ENCODE data around the gene ECEL1.
A peak's percentile ranks its signal among the peaks of the same experiment; 100 is the strongest.

The ECEL1 gene

GRCh38 chr2:232512602-232513001, 25.0 kb upstream of the ECEL1 start:
- Mint-ChIP-seq H3K27me3 (peaks cover 37% of the 10 kb centered on the region), H3K27ac (no peak overlapping the region), H3K36me3 (no peaks in the 10 kb centered on the region), H3K4me3 (no peak overlapping the region), H3K9me3 (peaks cover 3% of the 10 kb centered on the region), H3K4me1 (no peaks in the 10 kb centered on the region)
- ATAC-seq = no peak

GRCh38 chr2:232511336-232511890, 23.8 kb upstream of the ECEL1 start:
- peaks cover 30% of the 10 kb centered on the region for H3K27me3 Mint-ChIP-seq
- peaks cover 3% of the 10 kb centered on the region for H3K9me3 Mint-ChIP-seq
- no peak for ATAC-seq
- H3K4me1 Mint-ChIP-seq = no peaks in the 10 kb centered on the region
- H3K36me3 Mint-ChIP-seq = no peaks in the 10 kb centered on the region
- H3K27ac Mint-ChIP-seq = no peak overlapping the region
- no peak overlapping the region for H3K4me3 Mint-ChIP-seq

- H3K36me3 Mint-ChIP-seq = no peaks in the 10 kb centered on the region
- peaks cover 7% of the 10 kb centered on the region for H3K4me1 Mint-ChIP-seq
- no peak overlapping the region for H3K27ac Mint-ChIP-seq
- peaks cover 3% of the 10 kb centered on the region for H3K9me3 Mint-ChIP-seq
- no peak for ATAC-seq
- no peak overlapping the region for H3K4me3 Mint-ChIP-seq
- peaks cover 45% of the 10 kb centered on the region for H3K27me3 Mint-ChIP-seq
Observed at GRCh38 chr2:232508251-232508650, 20.6 kb upstream of the ECEL1 start.

GRCh38 chr2:232506709-232507108, 19.1 kb upstream of the ECEL1 start:
- Mint-ChIP-seq H3K9me3 (peaks cover 3% of the 10 kb centered on the region), H3K36me3 (no peaks in the 10 kb centered on the region), H3K27ac (no peak overlapping the region), H3K4me1 (peaks cover 15% of the 10 kb centered on the region), H3K4me3 (no peak overlapping the region), H3K27me3 (peaks cover 47% of the 10 kb centered on the region)
- no peak for ATAC-seq

- Mint-ChIP-seq H3K36me3 (no peaks in the 10 kb centered on the region), H3K4me3 (no peak overlapping the region), H3K27me3 (peaks cover 49% of the 10 kb centered on the region), H3K9me3 (peaks cover 3% of the 10 kb centered on the region), H3K27ac (no peak overlapping the region), H3K4me1 (peaks cover 15% of the 10 kb centered on the region)
- ATAC-seq = no peak
Observed at GRCh38 chr2:232505856-232506255, 18.2 kb upstream of the ECEL1 start.

- Mint-ChIP-seq H3K4me1 (peaks cover 15% of the 10 kb centered on the region), H3K27me3 (peaks cover 59% of the 10 kb centered on the region), H3K4me3 (no peak overlapping the region), H3K9me3 (no peaks in the 10 kb centered on the region), H3K27ac (no peak overlapping the region), H3K36me3 (no peaks in the 10 kb centered on the region)
- ATAC-seq = no peak
Observed at GRCh38 chr2:232504438-232504837, 16.8 kb upstream of the ECEL1 start.

- Mint-ChIP-seq H3K4me3 (peak overlapping the region; percentile 53), H3K36me3 (no peaks in the 10 kb centered on the region), H3K27ac (no peak overlapping the region), H3K4me1 (peaks cover 15% of the 10 kb centered on the region), H3K9me3 (no peaks in the 10 kb centered on the region), H3K27me3 (peaks cover 64% of the 10 kb centered on the region)
- no peak for ATAC-seq
Observed at GRCh38 chr2:232503809-232504323, 16.2 kb upstream of the ECEL1 start.

- Mint-ChIP-seq H3K27ac (peak overlapping the region; percentile 76), H3K27me3 (peaks cover 71% of the 10 kb centered on the region), H3K36me3 (no peaks in the 10 kb centered on the region), H3K4me1 (peaks cover 15% of the 10 kb centered on the region), H3K4me3 (peak overlapping the region; percentile 53), H3K9me3 (no peaks in the 10 kb centered on the region)
- ATAC-seq = peak; percentile 14
Observed at GRCh38 chr2:232502911-232503808, 15.5 kb upstream of the ECEL1 start.

- peaks cover 74% of the 10 kb centered on the region for H3K27me3 Mint-ChIP-seq
- no peaks in the 10 kb centered on the region for H3K36me3 Mint-ChIP-seq
- H3K4me3 Mint-ChIP-seq = peak overlapping the region; percentile 81
- peak; percentile 13 for ATAC-seq
- H3K4me1 Mint-ChIP-seq = peaks cover 15% of the 10 kb centered on the region
- no peaks in the 10 kb centered on the region for H3K9me3 Mint-ChIP-seq
- peak overlapping the region; percentile 76 for H3K27ac Mint-ChIP-seq
Observed at GRCh38 chr2:232502511-232502910, 14.9 kb upstream of the ECEL1 start.

- Mint-ChIP-seq H3K9me3 (no peaks in the 10 kb centered on the region), H3K27ac (peak overlapping the region; percentile 76), H3K36me3 (no peaks in the 10 kb centered on the region), H3K4me3 (no peak overlapping the region), H3K27me3 (peaks cover 74% of the 10 kb centered on the region), H3K4me1 (peaks cover 15% of the 10 kb centered on the region)
- no peak for ATAC-seq
Observed at GRCh38 chr2:232501794-232502390, 14.3 kb upstream of the ECEL1 start.

- no peak overlapping the region for H3K4me3 Mint-ChIP-seq
- no peaks in the 10 kb centered on the region for H3K9me3 Mint-ChIP-seq
- no peak for ATAC-seq
- H3K36me3 Mint-ChIP-seq = no peaks in the 10 kb centered on the region
- peaks cover 70% of the 10 kb centered on the region for H3K27me3 Mint-ChIP-seq
- peaks cover 15% of the 10 kb centered on the region for H3K4me1 Mint-ChIP-seq
- no peak overlapping the region for H3K27ac Mint-ChIP-seq
Observed at GRCh38 chr2:232501331-232501771, 13.7 kb upstream of the ECEL1 start.

GRCh38 chr2:232498452-232498851, 10.8 kb upstream of the ECEL1 start:
- no peak for ATAC-seq
- H3K4me1 Mint-ChIP-seq = peaks cover 9% of the 10 kb centered on the region
- no peak overlapping the region for H3K4me3 Mint-ChIP-seq
- H3K27ac Mint-ChIP-seq = no peak overlapping the region
- H3K9me3 Mint-ChIP-seq = no peaks in the 10 kb centered on the region
- H3K27me3 Mint-ChIP-seq = peaks cover 41% of the 10 kb centered on the region
- H3K36me3 Mint-ChIP-seq = no peaks in the 10 kb centered on the region

- H3K27ac Mint-ChIP-seq = no peak overlapping the region
- ATAC-seq = no peak
- H3K4me3 Mint-ChIP-seq = no peak overlapping the region
- peaks cover 3% of the 10 kb centered on the region for H3K4me1 Mint-ChIP-seq
- H3K36me3 Mint-ChIP-seq = no peaks in the 10 kb centered on the region
- H3K9me3 Mint-ChIP-seq = no peaks in the 10 kb centered on the region
- peaks cover 43% of the 10 kb centered on the region for H3K27me3 Mint-ChIP-seq
Observed at GRCh38 chr2:232497348-232497747, 9.7 kb upstream of the ECEL1 start.

GRCh38 chr2:232496501-232497270, 9.1 kb upstream of the ECEL1 start:
- Mint-ChIP-seq H3K4me1 (no peaks in the 10 kb centered on the region), H3K27me3 (peaks cover 41% of the 10 kb centered on the region), H3K36me3 (no peaks in the 10 kb centered on the region), H3K9me3 (no peaks in the 10 kb centered on the region), H3K4me3 (no peak overlapping the region), H3K27ac (no peak overlapping the region)
- no peak for ATAC-seq

- no peak for ATAC-seq
- Mint-ChIP-seq H3K9me3 (no peaks in the 10 kb centered on the region), H3K27me3 (peaks cover 52% of the 10 kb centered on the region), H3K4me3 (no peak overlapping the region), H3K4me1 (no peaks in the 10 kb centered on the region), H3K27ac (no peak overlapping the region), H3K36me3 (no peaks in the 10 kb centered on the region)
Observed at GRCh38 chr2:232495292-232495691, 7.7 kb upstream of the ECEL1 start.
